Thyroid gland (tissue), 4 donors: Measurements from ENCODE around the gene PKIG.

Source experiments
- POLR2A ChIP-seq, 2 donors: fragments of 450-650 bp; IDR thresholded peaks; one replicate each; pipeline ENCODE4 v1.6.1; 2017; ENCODE audit warnings: antibody characterized with exemption in 2 of 2, mild to moderate bottlenecking in 2 of 2, moderate library complexity in 1 of 2
- TF ChIP-seq, protein P1 (sequence below), 6 experiments: fragments of 200-600 bp in 3 of 6; fragments of 450-650 bp in 3 of 6; sonication (generic) in 3 of 6; IDR thresholded peaks; one replicate each; pipeline ENCODE4 v1.5.1; 2016 to 2019; ENCODE audit warnings: antibody characterized with exemption in 6 of 6, mild to moderate bottlenecking in 2 of 6, inconsistent platforms in 1 of 6, moderate library complexity in 1 of 6

DNA sequence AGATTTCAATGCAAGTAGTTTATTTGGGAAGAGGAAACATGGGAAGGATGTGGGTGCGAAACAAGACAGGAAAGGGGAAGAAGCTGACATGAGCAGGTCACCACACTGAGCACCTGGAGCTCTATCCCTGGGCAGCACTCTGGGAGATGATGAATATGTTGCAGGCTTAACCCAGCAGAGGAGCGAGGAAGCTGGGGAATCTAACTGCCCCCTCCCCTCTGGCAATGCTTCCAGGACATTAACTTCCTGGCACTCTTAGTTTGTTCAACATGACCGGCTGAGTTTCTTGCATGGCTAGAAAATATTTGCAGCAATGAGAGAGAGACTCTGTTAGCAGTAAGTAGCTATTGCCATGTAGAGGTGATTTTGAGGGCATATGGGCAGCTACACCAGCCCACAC is 74.1 kb downstream of the PKIG start:
- TF ChIP-seq, protein P1, sequence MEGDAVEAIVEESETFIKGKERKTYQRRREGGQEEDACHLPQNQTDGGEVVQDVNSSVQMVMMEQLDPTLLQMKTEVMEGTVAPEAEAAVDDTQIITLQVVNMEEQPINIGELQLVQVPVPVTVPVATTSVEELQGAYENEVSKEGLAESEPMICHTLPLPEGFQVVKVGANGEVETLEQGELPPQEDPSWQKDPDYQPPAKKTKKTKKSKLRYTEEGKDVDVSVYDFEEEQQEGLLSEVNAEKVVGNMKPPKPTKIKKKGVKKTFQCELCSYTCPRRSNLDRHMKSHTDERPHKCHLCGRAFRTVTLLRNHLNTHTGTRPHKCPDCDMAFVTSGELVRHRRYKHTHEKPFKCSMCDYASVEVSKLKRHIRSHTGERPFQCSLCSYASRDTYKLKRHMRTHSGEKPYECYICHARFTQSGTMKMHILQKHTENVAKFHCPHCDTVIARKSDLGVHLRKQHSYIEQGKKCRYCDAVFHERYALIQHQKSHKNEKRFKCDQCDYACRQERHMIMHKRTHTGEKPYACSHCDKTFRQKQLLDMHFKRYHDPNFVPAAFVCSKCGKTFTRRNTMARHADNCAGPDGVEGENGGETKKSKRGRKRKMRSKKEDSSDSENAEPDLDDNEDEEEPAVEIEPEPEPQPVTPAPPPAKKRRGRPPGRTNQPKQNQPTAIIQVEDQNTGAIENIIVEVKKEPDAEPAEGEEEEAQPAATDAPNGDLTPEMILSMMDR (IDR thresholded peaks at IDR 0.05) = no peak
- TF ChIP-seq POLR2A (IDR thresholded peaks at IDR 0.05) = no peak
